Measurements from ENCODE around the gene RALGPS1. TPM values are rescaled to one million over a fixed set of nuclear protein-coding genes. Genes with fewer than 3 reads are reported as not detected.

RALGPS1 gene
- total and polyA plus RNA-seq, 2 of the 8 experiments (the other 6 are each of a cell fraction or from before 2014, with no cell fraction given), result 20.0 to 23.5 TPM

GRCh38 chr9:127086771-127087170 is 172.2 kb downstream of the RALGPS1 start:
- no peak overlapping the region for H3K23ac ChIP-seq (ENCODE audit: insufficient read length)

More at GRCh38 chr9:127086771-127087170, 172.2 kb downstream of the RALGPS1 start:
- CTCF ChIA-PET (ENCODE audit: partially characterized antibody), result interaction anchor here (1.3 kb wide), 1 partner anchor 11 kb away, joined by 3 read pairs; no protein-coding TSS in a partner anchor
- Histone ChIP-seq H4K8ac (ENCODE audit: extremely low read depth, insufficient read depth, low read length) (no peak overlapping the region), H2BK12ac (ENCODE audit: low read depth, low read length) (no peak overlapping the region), H3K18ac (ENCODE audit: extremely low read depth, low read length) (no peak overlapping the region), H3K79me2 (ENCODE audit: control insufficient read depth in 1 of 2, insufficient read depth in 2 of 2, low read length in 2 of 2) (no peaks in the 10 kb centered on the region), H2AK5ac (ENCODE audit: low read depth, low read length) (no peak overlapping the region), H4K91ac (replicated peaks; ENCODE audit: insufficient read length, low read length) (no peak overlapping the region), H3K79me1 (ENCODE audit: low read depth, low read length) (no peaks in the 10 kb centered on the region), H3K4ac (replicated peaks; ENCODE audit: insufficient read length, low read depth, low read length) (no peak overlapping the region), H2BK20ac (ENCODE audit: low read length) (no peak overlapping the region), H4K20me1 (replicated peaks in 1 of 2; ENCODE audit: control insufficient read depth in 1 of 2, insufficient read depth in 2 of 2, low read length in 2 of 2) (peaks cover 0 to 2% of the 10 kb centered on the region in 2 experiments), H3K4me3 (ENCODE audit: extremely low read depth in 1 of 4, insufficient read depth in 2 of 4, low read depth in 3 of 4, low read length in 4 of 4) (no peak overlapping the region), H2BK15ac (ENCODE audit: low read length) (no peak overlapping the region), H2AFZ (ENCODE audit: low read length) (no peak overlapping the region), H3K9ac (replicated peaks in 1 of 4; ENCODE audit: extremely low read depth in 1 of 4, low read depth in 3 of 4, low read length in 3 of 4) (no peak overlapping the region), H3K27me3 (replicated peaks in 1 of 4; ENCODE audit: control insufficient read depth in 3 of 4, extremely low read depth in 1 of 4, insufficient read depth in 3 of 4, low read length in 3 of 4) (no peaks in the 10 kb centered on the region), H4K5ac (ENCODE audit: insufficient read length, low read depth, low read length) (no peak overlapping the region), H3K14ac (ENCODE audit: insufficient read length) (no peak overlapping the region), H2BK5ac (ENCODE audit: low read depth, low read length) (no peak overlapping the region), H3K9me3 (ENCODE audit: insufficient read depth in 2 of 2, low read depth in 1 of 2, low read length in 1 of 2) (no peaks in the 10 kb centered on the region), H3K27ac (ENCODE audit: low read depth, low read length) (no peak overlapping the region), H3K4me1 (replicated peaks in 1 of 4; ENCODE audit: control insufficient read depth in 3 of 4, insufficient read depth in 4 of 4, low read length in 3 of 4) (no peaks in the 10 kb centered on the region; a peak in 1 of 7 replicates), H3K4me2 (ENCODE audit: insufficient read depth in 1 of 2, low read depth in 2 of 2, low read length in 2 of 2) (no peak overlapping the region), H3K36me3 (ENCODE audit: control insufficient read depth in 2 of 4, insufficient read depth in 4 of 4, low read length in 3 of 4) (no peaks in the 10 kb centered on the region), H3K23me2 (ENCODE audit: low read depth, low read length) (no peaks in the 10 kb centered on the region), H2BK120ac (replicated peaks; ENCODE audit: low read depth, low read length) (no peak overlapping the region), H3K56ac (replicated peaks; ENCODE audit: insufficient read length, low read depth, low read length) (no peak overlapping the region)
- TF ChIP-seq NRF1 (IDR thresholded peaks at IDR 0.05; ENCODE audit: low read depth, low read length) (no peak), EP300 (IDR thresholded peaks at IDR 0.05; ENCODE audit: borderline replicate concordance in 1 of 2, low read depth in 2 of 2, low read length in 2 of 2) (no peak), CHD2 (IDR thresholded peaks at IDR 0.05; ENCODE audit: low read length) (no peak), NANOG (IDR thresholded peaks at IDR 0.05; ENCODE audit: insufficient read depth, low read depth, low read length, poor library complexity, severe bottlenecking) (no peak), MAFK (IDR thresholded peaks at IDR 0.05; ENCODE audit: low read depth, low read length) (no peak), KDM5A (IDR thresholded peaks at IDR 0.05; ENCODE audit: low read length) (no peak), EGR1 (IDR thresholded peaks at IDR 0.05; ENCODE audit: borderline replicate concordance, low read depth, low read length) (no peak), HDAC2 (IDR thresholded peaks at IDR 0.05; ENCODE audit: borderline replicate concordance in 1 of 2, low read depth in 2 of 2, low read length in 2 of 2) (no peak)
- WGBS, 2 experiments (ENCODE audit: extremely low coverage in 1 of 2, insufficient coverage in 1 of 2, insufficient read length in 1 of 2, insufficient replicate concordance in 2 of 2, low coverage in 1 of 2, low lambda C conversion rate in 2 of 2, missing lambda C conversion rate in 1 of 2), result 90% methylated on average over 4 of the region's 4 CpGs; no CpG with 5 or more reads in 1 of the 2 experiments
- POLR2A ChIA-PET (ENCODE audit: partially characterized antibody), result no interaction called here
- DNase-seq (ENCODE audit: low read depth in 1 of 2, low spot score in 2 of 2), result no peak
- FAIRE-seq, result no peak

Measured in H1 (cell line).